ENCODE measurements around the gene ZNF57.

- TF ChIP-seq EZH2 (IDR thresholded peaks at IDR 0.05) (no peak), POLR2AphosphoS5 (IDR thresholded peaks at IDR 0.05; ENCODE audit: borderline replicate concordance, low read depth, low read length) (no peak), FOXP2 (optimal IDR thresholded peaks at IDR 0.05; ENCODE audit: control extremely low read depth, extremely low read length, insufficient read depth) (no peak)
These were observed 26.3 kb downstream of the ZNF57 start for GRCh38 chr19:2927032-2927430.

Measured in SK-N-MC (cell line).